ENCODE data around the gene LZTFL1.

DNA sequence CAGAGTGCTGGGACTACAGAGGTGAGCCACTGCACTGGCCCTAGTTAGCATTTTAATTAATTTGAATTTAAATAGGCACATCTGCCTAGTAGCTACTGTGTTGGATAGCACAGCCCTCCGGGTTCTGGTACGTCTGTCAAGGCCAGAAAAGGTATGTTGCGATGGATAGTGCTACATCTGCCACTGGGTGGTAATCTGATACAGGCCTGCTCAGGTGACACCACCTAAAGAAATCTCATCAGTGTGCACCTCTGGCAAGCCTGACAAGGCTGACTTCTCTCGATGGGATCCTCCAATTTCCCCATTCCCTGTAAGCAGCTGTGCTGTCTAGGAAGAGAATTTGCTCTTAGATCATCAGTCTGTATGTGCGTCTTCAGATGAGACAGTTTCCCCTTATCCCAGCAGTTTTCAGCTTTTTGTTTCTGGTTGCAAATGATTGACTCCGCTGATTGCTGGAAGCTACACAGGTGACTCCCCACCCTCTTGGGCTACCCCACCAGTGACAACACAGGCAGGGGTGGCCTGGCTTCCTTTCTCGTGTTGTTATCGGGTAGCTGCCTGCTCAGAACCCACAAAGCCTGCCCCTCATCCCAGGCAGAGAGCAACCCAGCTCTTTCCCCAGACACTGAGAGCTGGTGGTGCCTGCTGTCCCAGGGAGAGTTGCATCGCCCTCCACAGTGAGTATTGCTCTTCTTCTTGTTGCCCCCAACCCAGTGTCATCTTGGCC, 44.2 kb upstream of the LZTFL1 start, which contains the start of gene CCR9:
- TF ChIP-seq ZNF416 (CRISPR knock-in tag; IDR thresholded peaks at IDR 0.05): no peak
- TF ChIP-seq, protein P1, sequence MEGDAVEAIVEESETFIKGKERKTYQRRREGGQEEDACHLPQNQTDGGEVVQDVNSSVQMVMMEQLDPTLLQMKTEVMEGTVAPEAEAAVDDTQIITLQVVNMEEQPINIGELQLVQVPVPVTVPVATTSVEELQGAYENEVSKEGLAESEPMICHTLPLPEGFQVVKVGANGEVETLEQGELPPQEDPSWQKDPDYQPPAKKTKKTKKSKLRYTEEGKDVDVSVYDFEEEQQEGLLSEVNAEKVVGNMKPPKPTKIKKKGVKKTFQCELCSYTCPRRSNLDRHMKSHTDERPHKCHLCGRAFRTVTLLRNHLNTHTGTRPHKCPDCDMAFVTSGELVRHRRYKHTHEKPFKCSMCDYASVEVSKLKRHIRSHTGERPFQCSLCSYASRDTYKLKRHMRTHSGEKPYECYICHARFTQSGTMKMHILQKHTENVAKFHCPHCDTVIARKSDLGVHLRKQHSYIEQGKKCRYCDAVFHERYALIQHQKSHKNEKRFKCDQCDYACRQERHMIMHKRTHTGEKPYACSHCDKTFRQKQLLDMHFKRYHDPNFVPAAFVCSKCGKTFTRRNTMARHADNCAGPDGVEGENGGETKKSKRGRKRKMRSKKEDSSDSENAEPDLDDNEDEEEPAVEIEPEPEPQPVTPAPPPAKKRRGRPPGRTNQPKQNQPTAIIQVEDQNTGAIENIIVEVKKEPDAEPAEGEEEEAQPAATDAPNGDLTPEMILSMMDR (IDR thresholded peaks at IDR 0.05): no peak
- no peak for TF ChIP-seq GTF2I (CRISPR knock-in tag; conservative IDR thresholded peaks at IDR 0.05)
- TF ChIP-seq, protein P2, sequence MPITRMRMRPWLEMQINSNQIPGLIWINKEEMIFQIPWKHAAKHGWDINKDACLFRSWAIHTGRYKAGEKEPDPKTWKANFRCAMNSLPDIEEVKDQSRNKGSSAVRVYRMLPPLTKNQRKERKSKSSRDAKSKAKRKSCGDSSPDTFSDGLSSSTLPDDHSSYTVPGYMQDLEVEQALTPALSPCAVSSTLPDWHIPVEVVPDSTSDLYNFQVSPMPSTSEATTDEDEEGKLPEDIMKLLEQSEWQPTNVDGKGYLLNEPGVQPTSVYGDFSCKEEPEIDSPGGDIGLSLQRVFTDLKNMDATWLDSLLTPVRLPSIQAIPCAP (CRISPR knock-in tag; IDR thresholded peaks at IDR 0.05): no peak
- TF ChIP-seq, protein P3, sequence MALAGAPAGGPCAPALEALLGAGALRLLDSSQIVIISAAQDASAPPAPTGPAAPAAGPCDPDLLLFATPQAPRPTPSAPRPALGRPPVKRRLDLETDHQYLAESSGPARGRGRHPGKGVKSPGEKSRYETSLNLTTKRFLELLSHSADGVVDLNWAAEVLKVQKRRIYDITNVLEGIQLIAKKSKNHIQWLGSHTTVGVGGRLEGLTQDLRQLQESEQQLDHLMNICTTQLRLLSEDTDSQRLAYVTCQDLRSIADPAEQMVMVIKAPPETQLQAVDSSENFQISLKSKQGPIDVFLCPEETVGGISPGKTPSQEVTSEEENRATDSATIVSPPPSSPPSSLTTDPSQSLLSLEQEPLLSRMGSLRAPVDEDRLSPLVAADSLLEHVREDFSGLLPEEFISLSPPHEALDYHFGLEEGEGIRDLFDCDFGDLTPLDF (CRISPR knock-in tag; IDR thresholded peaks at IDR 0.05): no peak
- TF ChIP-seq, protein P4, sequence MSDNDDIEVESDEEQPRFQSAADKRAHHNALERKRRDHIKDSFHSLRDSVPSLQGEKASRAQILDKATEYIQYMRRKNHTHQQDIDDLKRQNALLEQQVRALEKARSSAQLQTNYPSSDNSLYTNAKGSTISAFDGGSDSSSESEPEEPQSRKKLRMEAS (CRISPR knock-in tag; IDR thresholded peaks at IDR 0.05): no peak
- TF ChIP-seq, protein P5, sequence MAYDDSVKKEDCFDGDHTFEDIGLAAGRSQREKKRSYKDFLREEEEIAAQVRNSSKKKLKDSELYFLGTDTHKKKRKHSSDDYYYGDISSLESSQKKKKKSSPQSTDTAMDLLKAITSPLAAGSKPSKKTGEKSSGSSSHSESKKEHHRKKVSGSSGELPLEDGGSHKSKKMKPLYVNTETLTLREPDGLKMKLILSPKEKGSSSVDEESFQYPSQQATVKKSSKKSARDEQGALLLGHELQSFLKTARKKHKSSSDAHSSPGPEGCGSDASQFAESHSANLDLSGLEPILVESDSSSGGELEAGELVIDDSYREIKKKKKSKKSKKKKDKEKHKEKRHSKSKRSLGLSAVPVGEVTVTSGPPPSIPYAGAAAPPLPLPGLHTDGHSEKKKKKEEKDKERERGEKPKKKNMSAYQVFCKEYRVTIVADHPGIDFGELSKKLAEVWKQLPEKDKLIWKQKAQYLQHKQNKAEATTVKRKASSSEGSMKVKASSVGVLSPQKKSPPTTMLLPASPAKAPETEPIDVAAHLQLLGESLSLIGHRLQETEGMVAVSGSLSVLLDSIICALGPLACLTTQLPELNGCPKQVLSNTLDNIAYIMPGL (CRISPR knock-in tag; IDR thresholded peaks at IDR 0.05): no peak
- TF ChIP-seq CREB1 (CRISPR knock-in tag; IDR thresholded peaks at IDR 0.05): no peak
- no peak for TF ChIP-seq ZNF423 (CRISPR knock-in tag; IDR thresholded peaks at IDR 0.05)
- no peak for TF ChIP-seq NR1H2 (CRISPR knock-in tag; IDR thresholded peaks at IDR 0.05)
- no peak for TF ChIP-seq SOX15 (CRISPR knock-in tag; IDR thresholded peaks at IDR 0.05)
- no peak for TF ChIP-seq FOXP1 (CRISPR knock-in tag; IDR thresholded peaks at IDR 0.05; ENCODE audit: borderline replicate concordance)
- TF ChIP-seq ETV6 (CRISPR knock-in tag; IDR thresholded peaks at IDR 0.05): no peak
- no peak for TF ChIP-seq SP1 (CRISPR knock-in tag; conservative IDR thresholded peaks at IDR 0.05)

All from WTC11 (cell line).